GM12878 (cell line): Measurements from ENCODE around the gene KCTD17. TPM values are rescaled to one million over a fixed set of nuclear protein-coding genes. Genes with fewer than 3 reads are reported as not detected.
A peak's percentile ranks its signal among the peaks of the same experiment; 100 is the strongest.

Experiments used
- BRCA1 ChIP-seq: IDR thresholded peaks from 2 replicates; pipeline ENCODE4 v1.6.1; 2011; ENCODE audit warnings: low read depth, low read length, improper control_type of control experiment
- CTCF ChIP-seq, 3 experiments: IDR thresholded peaks in 2 of 3; conservative IDR thresholded peaks in 1 of 3; 2 replicates each; pipeline ENCODE4 v1.5.1; 2011; ENCODE audit warnings: low read depth in 3 of 3, low read length in 3 of 3, mild to moderate bottlenecking in 3 of 3, control low read depth in 2 of 3, moderate library complexity in 2 of 3, inconsistent platforms in 1 of 3, mixed read lengths in 1 of 3; ENCODE audit not compliant: control insufficient read depth in 2 of 3, insufficient read depth in 1 of 3; ENCODE audit errors: extremely low read depth in 1 of 3
- KAT2A ChIP-seq: conservative IDR thresholded peaks from 2 replicates; pipeline ENCODE4 v1.6.1; 2011; ENCODE audit warnings: low read depth, low read length; ENCODE audit not compliant: control insufficient read depth
- KLF5 ChIP-seq: fragments of 450-650 bp; IDR thresholded peaks from 2 replicates; pipeline ENCODE4 v1.6.1; 2014; ENCODE audit warnings: mild to moderate bottlenecking; ENCODE audit not compliant: partially characterized antibody
- NFYB ChIP-seq: IDR thresholded peaks from 2 replicates; pipeline ENCODE4 v1.6.1; 2011; ENCODE audit warnings: low read depth, mild to moderate bottlenecking, low read length, improper control_type of control experiment, moderate library complexity; ENCODE audit not compliant: insufficient read depth
- TCF3 ChIP-seq: IDR thresholded peaks from 2 replicates; pipeline ENCODE4 v1.6.1; 2012; ENCODE audit warnings: low read depth, mild to moderate bottlenecking, low read length, borderline replicate concordance; ENCODE audit not compliant: insufficient read depth
- ZNF24 ChIP-seq: fragments of 450-650 bp; IDR thresholded peaks from 2 replicates; pipeline ENCODE4 v1.6.1; 2017; ENCODE audit warnings: antibody characterized with exemption, mild to moderate bottlenecking
- polyA plus RNA-seq, 11 experiments: library from polyadenylated mRNA; depleted of rRNA in 4 of 11; unstranded in 6 of 11; stranded (reverse) in 5 of 11; fragments of >200 nt; fragmentation: Nextera tagmentation in 4 of 11; fragmentation: Illumina TruSeq in 1 of 11; extraction: Ambion mirVana in 4 of 11; extraction: Trizol in 1 of 11; gene quantifications; 1 replicate in 1 of 11; 2 replicates in 10 of 11; pipeline versions ENCODE4 v1.2.1 to v1.2.3, GENCODE V29; 2011 to 2016; ENCODE audit warnings: inconsistent platforms in 2 of 11, missing spikeins in 2 of 11, low read depth in 1 of 11
- total RNA-seq, 4 experiments: library from RNA; depleted of rRNA in 3 of 4; stranded (reverse); fragments of >200 nt in 3 of 4; fragmentation: Illumina TruSeq in 1 of 4; extraction: Trizol in 1 of 4; gene quantifications; 2 replicates each; pipeline versions ENCODE4 v1.2.1 to v1.2.3, GENCODE V29; 2013 to 2021
- TF ChIP-seq, protein P1 (sequence below): IDR thresholded peaks from 2 replicates; pipeline ENCODE4 v1.6.1; 2012; ENCODE audit warnings: low read depth, low read length, improper control_type of control experiment
- TF ChIP-seq, protein P2 (sequence below): IDR thresholded peaks from 2 replicates; pipeline ENCODE4 v1.6.1; 2011; ENCODE audit warnings: borderline replicate concordance, low read depth, mild to moderate bottlenecking, moderate library complexity, low read length; ENCODE audit not compliant: insufficient read depth, poor library complexity, severe bottlenecking

KCTD17 gene
- total and polyA plus RNA-seq, 10 of the 15 experiments (the other 5 are each of a cell fraction or from before 2014, with no cell fraction given): 0.16 to 18.4 (median 10.1) TPM; not detected in 1

DNA sequence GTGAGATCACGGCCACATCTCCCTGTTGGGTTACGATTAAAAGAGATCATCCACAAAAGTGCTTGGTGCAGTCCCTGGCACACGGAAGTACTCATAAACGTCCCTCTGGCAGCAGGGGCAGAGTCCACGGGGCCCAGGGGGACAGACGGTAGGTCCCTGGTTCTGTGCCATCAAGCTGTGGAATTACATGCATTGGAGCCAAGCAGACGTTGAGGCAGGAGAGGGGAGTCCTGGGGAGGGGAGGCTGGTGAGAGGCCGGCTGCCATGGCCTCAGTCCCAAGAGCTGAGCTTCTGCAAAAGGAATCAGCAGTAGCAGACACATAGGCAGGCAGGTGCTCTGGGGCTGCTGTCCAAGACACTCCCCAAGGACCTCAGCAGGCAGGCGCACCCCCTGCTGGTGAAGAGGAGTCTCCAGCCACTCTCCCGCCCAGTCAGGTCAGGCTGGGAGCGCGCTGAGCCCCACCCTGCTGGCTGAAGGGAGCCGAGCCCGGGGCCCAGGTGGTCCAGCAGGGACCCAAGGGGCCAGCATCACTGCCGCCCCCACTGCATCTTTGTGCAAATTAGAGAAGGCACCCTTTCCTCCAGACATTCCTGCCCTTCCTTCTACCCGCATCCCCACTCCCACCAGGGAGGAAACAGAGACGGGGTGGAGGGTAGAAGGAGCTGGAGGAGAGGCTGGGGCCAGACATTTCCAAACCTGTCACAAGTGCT is 7.6 kb upstream of the KCTD17 start (continued):
- TF ChIP-seq NFYB: no peak
- TF ChIP-seq KAT2A: no peak
- TF ChIP-seq ZNF24: no peak
- TF ChIP-seq BRCA1: no peak
- TF ChIP-seq TCF3: no peak
- TF ChIP-seq, protein P1, sequence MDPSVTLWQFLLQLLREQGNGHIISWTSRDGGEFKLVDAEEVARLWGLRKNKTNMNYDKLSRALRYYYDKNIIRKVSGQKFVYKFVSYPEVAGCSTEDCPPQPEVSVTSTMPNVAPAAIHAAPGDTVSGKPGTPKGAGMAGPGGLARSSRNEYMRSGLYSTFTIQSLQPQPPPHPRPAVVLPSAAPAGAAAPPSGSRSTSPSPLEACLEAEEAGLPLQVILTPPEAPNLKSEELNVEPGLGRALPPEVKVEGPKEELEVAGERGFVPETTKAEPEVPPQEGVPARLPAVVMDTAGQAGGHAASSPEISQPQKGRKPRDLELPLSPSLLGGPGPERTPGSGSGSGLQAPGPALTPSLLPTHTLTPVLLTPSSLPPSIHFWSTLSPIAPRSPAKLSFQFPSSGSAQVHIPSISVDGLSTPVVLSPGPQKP: no peak
- TF ChIP-seq KLF5: no peak
- TF ChIP-seq, protein P2, sequence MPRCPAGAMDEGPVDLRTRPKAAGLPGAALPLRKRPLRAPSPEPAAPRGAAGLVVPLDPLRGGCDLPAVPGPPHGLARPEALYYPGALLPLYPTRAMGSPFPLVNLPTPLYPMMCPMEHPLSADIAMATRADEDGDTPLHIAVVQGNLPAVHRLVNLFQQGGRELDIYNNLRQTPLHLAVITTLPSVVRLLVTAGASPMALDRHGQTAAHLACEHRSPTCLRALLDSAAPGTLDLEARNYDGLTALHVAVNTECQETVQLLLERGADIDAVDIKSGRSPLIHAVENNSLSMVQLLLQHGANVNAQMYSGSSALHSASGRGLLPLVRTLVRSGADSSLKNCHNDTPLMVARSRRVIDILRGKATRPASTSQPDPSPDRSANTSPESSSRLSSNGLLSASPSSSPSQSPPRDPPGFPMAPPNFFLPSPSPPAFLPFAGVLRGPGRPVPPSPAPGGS: no peak
- TF ChIP-seq CTCF (IDR thresholded peaks at IDR 0.05 in 2 of 3, conservative IDR thresholded peaks at IDR 0.05 in 1 of 3; ENCODE audit: control insufficient read depth in 2 of 3, extremely low read depth in 1 of 3, insufficient read depth in 1 of 3, low read depth in 3 of 3, low read length in 3 of 3): peak; percentile 81 to 92 (median 85)
- TF ChIP-seq, all 136 proteins: peak for 9
